ENCODE results near the gene METTL18. TPM values are rescaled to one million over a fixed set of nuclear protein-coding genes. Genes with fewer than 3 reads are reported as not detected.
"Not testable (repeated sequence)": the region's sequence is repeated elsewhere in the genome, so short reads cannot be mapped to it uniquely, and the experiment has no call there.

Gene METTL18
- polyA plus RNA-seq, 3 donors: 0.68 to 2.5 (median 2.3) TPM

GRCh38 chr1:169814265-169814664, 19.6 kb upstream of the METTL18 start:
- Histone ChIP-seq H3K4me3 (replicated peaks in 1 of 3; ENCODE audit: low read depth in 2 of 3, low read length in 3 of 3) (no peak overlapping the region), H3K27me3 (ENCODE audit: control insufficient read depth in 2 of 2, insufficient read depth in 2 of 2, low read length in 2 of 2) (no peaks in the 10 kb centered on the region), H3K4me1 (ENCODE audit: control insufficient read depth in 1 of 2, insufficient read depth in 2 of 2, low read length in 2 of 2) (no peaks in the 10 kb centered on the region), H3K9ac (ENCODE audit: insufficient read depth, low read length, poor library complexity, severe bottlenecking) (no peak overlapping the region), H3K27ac (ENCODE audit: low read depth in 1 of 2, low read length in 2 of 2) (no peak overlapping the region), H3K4me2 (replicated peaks; ENCODE audit: extremely low read depth, low read length, poor library complexity, severe bottlenecking) (no peak overlapping the region), H3K79me2 (ENCODE audit: insufficient read depth, low read length) (no peaks in the 10 kb centered on the region), H4K20me1 (ENCODE audit: insufficient read depth, low read length) (no peaks in the 10 kb centered on the region), H3K9me3 (replicated peaks in 1 of 2; ENCODE audit: control insufficient read depth in 1 of 2, insufficient read depth in 1 of 2, low read length in 2 of 2) (no peaks in the 10 kb centered on the region), H3K36me3 (replicated peaks in 1 of 2; ENCODE audit: control insufficient read depth in 1 of 2, insufficient read depth in 2 of 2, low read length in 2 of 2) (peaks cover 0 to 36% of the 10 kb centered on the region in 2 donors), H2AFZ (ENCODE audit: insufficient read depth, low read depth, low read length, poor library complexity, severe bottlenecking) (no peak overlapping the region)
- no peak overlapping the region for H3K4me3 Mint-ChIP-seq
- H3K36me3 Mint-ChIP-seq: peaks cover 17 to 36% of the 10 kb centered on the region in 2 donors
- TF ChIP-seq CTCF (IDR thresholded peaks at IDR 0.05): no peak
- H3K27me3 Mint-ChIP-seq (ENCODE audit: low read depth in 3 of 3): peaks cover 0 to 2% (median 0%) of the 10 kb centered on the region in 3 donors
- intact Hi-C loops (cut with micrococcal nuclease): loop anchor here in 1 of 2 donors (10.0 kb wide), 1 partner anchor 259 kb away; no protein-coding TSS in a partner anchor
- DNase-seq: no peak
- H3K4me1 Mint-ChIP-seq: no peaks in the 10 kb centered on the region
- no peaks in the 10 kb centered on the region for H3K9me3 Mint-ChIP-seq
- WGBS (ENCODE audit: insufficient coverage): no CpG with 5 or more reads among the region's 2 CpGs
- no peak overlapping the region for H3K27ac Mint-ChIP-seq

GRCh38 chr1:169812131-169812530, 17.4 kb upstream of the METTL18 start:
- H3K27ac ChIP-seq (ENCODE audit: low read depth in 1 of 2, low read length in 2 of 2): no peak overlapping the region
- no peak overlapping the region for H3K27ac Mint-ChIP-seq
- no peaks in the 10 kb centered on the region for H3K79me2 ChIP-seq (ENCODE audit: insufficient read depth, low read length)
- H3K9me3 ChIP-seq (replicated peaks in 1 of 2; ENCODE audit: control insufficient read depth in 1 of 2, insufficient read depth in 1 of 2, low read length in 2 of 2): no peaks in the 10 kb centered on the region
- TF ChIP-seq CTCF (IDR thresholded peaks at IDR 0.05): no peak
- H3K4me1 Mint-ChIP-seq: no peaks in the 10 kb centered on the region
- intact Hi-C loops (cut with micrococcal nuclease): loop anchor here in 1 of 2 donors (10.0 kb wide), 1 partner anchor 257 kb away; no protein-coding TSS in a partner anchor
- no peak for DNase-seq
- H3K9ac ChIP-seq (ENCODE audit: insufficient read depth, low read length, poor library complexity, severe bottlenecking): no peak overlapping the region
- no peak overlapping the region for H2AFZ ChIP-seq (ENCODE audit: insufficient read depth, low read depth, low read length, poor library complexity, severe bottlenecking)
- no peaks in the 10 kb centered on the region for H3K4me1 ChIP-seq (ENCODE audit: control insufficient read depth in 1 of 2, insufficient read depth in 2 of 2, low read length in 2 of 2)
- H3K27me3 ChIP-seq (ENCODE audit: control insufficient read depth in 2 of 2, insufficient read depth in 2 of 2, low read length in 2 of 2): no peaks in the 10 kb centered on the region
- H4K20me1 ChIP-seq (ENCODE audit: insufficient read depth, low read length): no peaks in the 10 kb centered on the region
- H3K4me2 ChIP-seq (replicated peaks; ENCODE audit: extremely low read depth, low read length, poor library complexity, severe bottlenecking): no peak overlapping the region
- 100% methylated on average over 1 of the region's 2 CpGs for WGBS (ENCODE audit: insufficient coverage)
- H3K4me3 Mint-ChIP-seq: no peak overlapping the region
- H3K36me3 ChIP-seq (replicated peaks in 1 of 2; ENCODE audit: control insufficient read depth in 1 of 2, insufficient read depth in 2 of 2, low read length in 2 of 2): peaks cover 5 to 51% of the 10 kb centered on the region in 2 donors
- peaks cover 0 to 2% (median 0%) of the 10 kb centered on the region in 3 donors for H3K27me3 Mint-ChIP-seq (ENCODE audit: low read depth in 3 of 3)
- no peaks in the 10 kb centered on the region for H3K9me3 Mint-ChIP-seq
- peaks cover 19 to 42% of the 10 kb centered on the region in 2 donors for H3K36me3 Mint-ChIP-seq
- no peak overlapping the region for H3K4me3 ChIP-seq (replicated peaks in 1 of 3; ENCODE audit: low read depth in 2 of 3, low read length in 3 of 3)

- intact Hi-C loops (cut with micrococcal nuclease): loop anchor here in 1 of 2 donors (10.0 kb wide), 1 partner anchor 257 kb away; no protein-coding TSS in a partner anchor
- not testable (repeated sequence) for H3K4me1 ChIP-seq (ENCODE audit: control insufficient read depth in 1 of 2, insufficient read depth in 2 of 2, low read length in 2 of 2); H3K4me1 Mint-ChIP-seq; H3K9me3 ChIP-seq (replicated peaks in 1 of 2; ENCODE audit: control insufficient read depth in 1 of 2, insufficient read depth in 1 of 2, low read length in 2 of 2); H2AFZ ChIP-seq (ENCODE audit: insufficient read depth, low read depth, low read length, poor library complexity, severe bottlenecking); DNase-seq; H3K9me3 Mint-ChIP-seq; H3K27me3 ChIP-seq (ENCODE audit: control insufficient read depth in 2 of 2, insufficient read depth in 2 of 2, low read length in 2 of 2); H3K4me3 ChIP-seq (replicated peaks in 1 of 3; ENCODE audit: low read depth in 2 of 3, low read length in 3 of 3); H3K27me3 Mint-ChIP-seq (ENCODE audit: low read depth in 3 of 3); H3K27ac ChIP-seq (ENCODE audit: low read depth in 1 of 2, low read length in 2 of 2); H3K79me2 ChIP-seq (ENCODE audit: insufficient read depth, low read length); H3K4me3 Mint-ChIP-seq; H3K27ac Mint-ChIP-seq; H3K9ac ChIP-seq (ENCODE audit: insufficient read depth, low read length, poor library complexity, severe bottlenecking); H3K4me2 ChIP-seq (replicated peaks; ENCODE audit: extremely low read depth, low read length, poor library complexity, severe bottlenecking); H4K20me1 ChIP-seq (ENCODE audit: insufficient read depth, low read length)
- H3K36me3 Mint-ChIP-seq: peaks cover 20 to 48% of the 10 kb centered on the region in 2 donors
- peaks cover 6 to 58% of the 10 kb centered on the region in 2 donors for H3K36me3 ChIP-seq (replicated peaks in 1 of 2; ENCODE audit: control insufficient read depth in 1 of 2, insufficient read depth in 2 of 2, low read length in 2 of 2)
Observed at GRCh38 chr1:169811418-169812035, 16.8 kb upstream of the METTL18 start.
